ENCODE data around the gene ZBTB9.
A peak's percentile ranks its signal among the peaks of the same experiment; 100 is the strongest.

Gene ZBTB9

DNA sequence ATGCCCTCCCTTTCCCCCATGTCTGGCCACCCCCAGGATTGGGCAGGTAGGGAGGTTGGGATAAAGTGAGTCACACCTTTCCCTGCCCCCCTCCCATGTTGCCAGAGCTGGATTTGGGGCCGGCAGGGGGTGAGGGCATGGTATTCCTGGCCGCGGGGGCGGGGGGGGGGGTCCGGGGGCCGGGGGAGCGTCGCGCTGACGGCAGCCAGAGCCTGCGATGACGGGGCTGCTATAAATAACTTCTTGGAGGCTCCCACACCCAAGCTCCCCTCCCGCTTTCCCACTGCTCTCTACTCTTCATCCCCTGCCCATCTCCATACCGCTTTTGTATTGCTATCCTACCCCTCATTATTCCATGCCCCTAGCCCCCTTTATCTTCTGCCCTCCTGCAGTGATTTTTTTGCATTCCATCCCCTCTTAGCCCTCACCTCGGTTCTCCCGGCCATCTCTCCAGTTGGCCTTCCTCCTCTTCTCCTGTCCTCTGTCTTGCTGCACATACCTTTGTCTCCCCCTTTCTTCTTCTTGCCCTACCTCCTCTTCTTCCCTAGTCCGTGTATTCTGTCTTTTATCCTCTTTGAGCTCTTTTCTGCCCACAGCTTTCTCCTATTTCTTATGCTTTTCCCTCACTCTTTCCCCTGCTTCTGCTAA, 20.7 kb upstream of the ZBTB9 start:
- DNase-seq = peak; percentile 31

DNA sequence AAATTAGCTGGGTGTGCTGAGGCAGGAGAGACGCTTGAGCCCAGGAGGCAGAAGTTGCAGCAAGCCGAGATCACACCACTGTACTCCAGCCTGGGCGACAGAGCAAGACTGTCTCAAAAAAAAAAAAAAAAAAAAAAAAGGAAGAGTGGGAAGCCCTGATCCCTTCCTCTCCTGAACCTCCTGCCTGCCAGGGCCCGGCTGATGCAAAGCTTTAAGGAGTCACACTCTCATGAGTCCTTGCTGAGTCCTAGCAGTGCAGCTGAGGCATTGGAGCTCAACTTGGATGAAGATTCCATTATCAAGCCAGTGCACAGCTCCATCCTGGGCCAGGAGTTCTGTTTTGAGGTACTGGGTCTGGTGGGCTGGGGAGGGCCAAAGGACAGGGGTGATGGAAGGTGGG, 19.4 kb upstream of the ZBTB9 start:
- no peak for DNase-seq

DNA sequence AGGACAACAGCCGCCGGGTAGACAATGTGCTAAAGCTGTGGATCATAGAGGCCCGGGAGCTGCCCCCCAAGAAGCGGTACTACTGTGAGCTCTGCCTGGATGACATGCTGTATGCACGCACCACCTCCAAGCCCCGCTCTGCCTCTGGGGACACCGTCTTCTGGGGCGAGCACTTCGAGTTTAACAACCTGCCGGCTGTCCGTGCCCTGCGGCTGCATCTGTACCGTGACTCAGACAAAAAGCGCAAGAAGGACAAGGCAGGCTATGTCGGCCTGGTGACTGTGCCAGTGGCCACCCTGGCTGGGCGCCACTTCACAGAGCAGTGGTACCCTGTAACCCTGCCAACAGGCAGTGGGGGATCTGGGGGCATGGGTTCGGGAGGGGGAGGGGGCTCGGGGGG, 16.7 kb upstream of the ZBTB9 start:
- DNase-seq = no peak

DNA sequence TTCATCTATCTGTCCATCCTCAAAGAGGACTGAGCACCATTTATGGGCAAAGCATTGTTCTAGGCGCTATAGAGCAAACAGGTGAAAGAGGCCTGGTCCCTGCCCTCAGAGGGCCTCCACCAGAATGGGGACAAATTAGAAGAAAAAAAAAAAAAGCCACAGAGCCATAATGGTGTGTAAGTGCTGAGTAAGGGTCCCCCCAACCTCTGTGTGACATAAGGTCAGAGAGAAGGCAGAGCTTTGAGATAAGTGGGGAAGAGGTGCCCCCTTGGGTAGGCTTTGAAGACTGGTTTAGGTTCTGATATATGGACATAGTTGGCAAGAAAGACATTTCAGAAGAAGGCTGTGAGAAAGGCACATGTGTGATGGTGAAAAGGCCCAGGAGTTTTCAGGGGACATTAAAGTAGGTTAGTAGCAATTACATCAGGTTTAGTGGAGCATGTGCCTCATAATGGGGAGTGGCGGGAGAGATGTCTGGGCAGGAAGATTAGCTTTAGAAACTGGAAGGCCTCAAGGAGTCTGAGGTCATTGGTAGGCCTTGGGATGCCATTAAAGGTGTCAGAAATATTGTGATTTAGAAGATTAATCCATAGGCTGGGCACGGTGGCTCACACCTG, 15.3 kb upstream of the ZBTB9 start:
- no peak for DNase-seq

DNA sequence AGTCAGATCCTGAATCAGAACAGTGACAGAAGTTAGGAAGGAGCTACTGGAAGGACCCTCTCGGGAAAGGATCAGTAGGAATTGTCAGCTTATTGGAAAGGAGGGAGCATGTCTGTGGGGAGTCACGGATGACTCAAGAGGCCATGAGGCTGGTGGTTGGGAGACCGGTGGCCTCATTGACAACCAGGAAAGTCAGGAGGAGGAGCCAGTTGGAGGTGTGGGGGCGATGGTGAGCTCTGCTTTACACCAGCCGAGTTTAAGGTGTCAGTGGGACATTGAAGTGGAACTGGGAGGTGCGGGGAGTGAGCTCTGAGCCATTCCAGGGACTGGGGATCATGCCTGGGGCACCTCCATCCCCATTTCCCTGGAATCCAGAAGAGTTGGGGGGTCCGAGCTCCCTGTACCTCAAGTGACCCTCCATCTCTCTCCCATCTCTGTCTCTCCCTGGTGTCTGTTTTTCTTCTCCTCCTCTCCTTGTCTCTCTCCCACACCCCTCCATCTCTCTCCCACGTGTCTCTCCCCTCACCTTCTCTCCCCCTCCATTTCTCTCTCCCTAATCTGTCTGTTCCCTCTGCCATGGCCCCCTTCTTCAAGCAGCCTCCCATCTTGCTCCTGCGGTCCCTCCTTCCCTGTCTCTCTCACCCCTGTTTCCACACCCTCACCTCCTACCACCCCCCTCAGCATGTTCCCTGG, 14.3 kb upstream of the ZBTB9 start:
- no peak for DNase-seq

DNA sequence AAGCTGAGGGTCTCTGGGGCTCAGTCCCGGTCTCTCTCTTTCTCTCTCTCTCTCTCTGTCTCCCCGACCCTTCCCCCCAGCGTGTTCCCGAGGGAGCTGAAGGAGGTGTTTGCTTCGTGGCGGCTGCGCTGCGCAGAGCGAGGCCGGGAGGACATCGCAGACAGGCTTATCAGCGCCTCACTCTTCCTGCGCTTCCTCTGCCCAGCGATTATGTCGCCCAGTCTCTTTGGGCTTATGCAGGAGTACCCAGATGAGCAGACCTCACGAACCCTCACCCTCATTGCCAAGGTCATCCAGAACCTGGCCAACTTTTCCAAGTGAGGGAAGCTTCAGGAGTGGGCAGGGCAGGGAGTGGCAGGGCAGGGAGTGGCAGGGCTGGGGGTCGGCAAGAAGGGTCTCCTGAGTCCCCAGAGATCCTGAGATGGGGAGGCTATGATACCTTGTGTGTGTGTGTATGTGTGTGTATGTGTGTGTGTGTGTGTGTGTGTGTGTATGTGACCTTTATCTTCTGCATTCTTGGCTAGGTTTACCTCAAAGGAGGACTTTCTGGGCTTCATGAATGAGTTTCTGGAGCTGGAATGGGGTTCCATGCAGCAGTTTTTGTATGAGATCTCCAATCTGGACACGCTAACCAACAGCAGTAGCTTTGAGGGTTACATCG, 13.6 kb upstream of the ZBTB9 start:
- DNase-seq = no peak

DNA sequence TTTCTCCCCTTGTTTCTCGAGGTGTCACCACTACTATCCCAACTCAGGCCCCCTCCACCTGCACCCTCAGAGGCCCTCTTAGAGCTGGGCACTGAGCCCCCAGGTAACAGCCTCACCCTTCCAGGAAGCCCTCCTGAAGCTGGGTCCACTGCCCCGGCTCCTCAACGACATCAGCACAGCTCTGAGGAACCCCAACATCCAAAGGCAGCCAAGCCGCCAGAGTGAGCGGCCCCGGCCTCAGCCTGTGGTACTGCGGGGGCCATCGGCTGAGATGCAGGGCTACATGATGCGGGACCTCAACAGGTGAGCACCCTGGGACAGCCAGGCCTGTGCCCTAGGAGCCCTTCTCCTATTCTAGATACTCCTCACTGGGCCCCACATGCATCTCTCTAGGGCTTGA, 12.9 kb upstream of the ZBTB9 start:
- no peak for DNase-seq

DNA sequence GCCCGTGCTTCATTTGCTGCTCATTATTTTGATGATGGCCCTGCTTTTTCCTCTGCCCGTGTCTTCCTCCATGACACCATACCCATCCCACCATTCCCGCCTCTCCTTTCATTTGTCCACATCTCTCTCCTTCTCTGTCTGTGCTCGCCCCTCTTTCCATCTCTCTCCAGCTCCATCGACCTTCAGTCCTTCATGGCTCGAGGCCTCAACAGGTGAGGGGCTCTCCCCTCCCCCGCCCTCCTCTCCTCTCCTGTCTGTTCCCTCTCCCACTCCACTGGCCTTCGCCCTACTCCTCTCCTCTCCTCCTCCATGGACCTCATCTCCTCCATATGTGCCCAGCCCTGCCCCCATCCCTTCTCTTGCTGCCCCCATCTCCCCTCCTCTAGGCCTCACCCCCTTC, 12.1 kb upstream of the ZBTB9 start:
- no peak for DNase-seq

DNA sequence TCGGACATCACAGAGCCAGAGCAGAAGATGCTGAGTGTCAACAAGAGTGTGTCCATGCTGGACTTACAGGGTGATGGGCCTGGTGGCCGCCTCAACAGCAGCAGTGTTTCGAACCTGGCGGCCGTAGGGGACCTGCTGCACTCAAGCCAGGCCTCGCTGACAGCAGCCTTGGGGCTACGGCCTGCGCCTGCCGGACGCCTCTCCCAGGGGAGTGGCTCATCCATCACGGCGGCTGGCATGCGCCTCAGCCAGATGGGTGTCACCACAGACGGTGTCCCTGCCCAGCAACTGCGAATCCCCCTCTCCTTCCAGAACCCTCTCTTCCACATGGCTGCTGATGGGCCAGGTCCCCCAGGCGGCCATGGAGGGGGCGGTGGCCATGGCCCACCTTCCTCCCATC, 11.4 kb upstream of the ZBTB9 start:
- DNase-seq = no peak

DNA sequence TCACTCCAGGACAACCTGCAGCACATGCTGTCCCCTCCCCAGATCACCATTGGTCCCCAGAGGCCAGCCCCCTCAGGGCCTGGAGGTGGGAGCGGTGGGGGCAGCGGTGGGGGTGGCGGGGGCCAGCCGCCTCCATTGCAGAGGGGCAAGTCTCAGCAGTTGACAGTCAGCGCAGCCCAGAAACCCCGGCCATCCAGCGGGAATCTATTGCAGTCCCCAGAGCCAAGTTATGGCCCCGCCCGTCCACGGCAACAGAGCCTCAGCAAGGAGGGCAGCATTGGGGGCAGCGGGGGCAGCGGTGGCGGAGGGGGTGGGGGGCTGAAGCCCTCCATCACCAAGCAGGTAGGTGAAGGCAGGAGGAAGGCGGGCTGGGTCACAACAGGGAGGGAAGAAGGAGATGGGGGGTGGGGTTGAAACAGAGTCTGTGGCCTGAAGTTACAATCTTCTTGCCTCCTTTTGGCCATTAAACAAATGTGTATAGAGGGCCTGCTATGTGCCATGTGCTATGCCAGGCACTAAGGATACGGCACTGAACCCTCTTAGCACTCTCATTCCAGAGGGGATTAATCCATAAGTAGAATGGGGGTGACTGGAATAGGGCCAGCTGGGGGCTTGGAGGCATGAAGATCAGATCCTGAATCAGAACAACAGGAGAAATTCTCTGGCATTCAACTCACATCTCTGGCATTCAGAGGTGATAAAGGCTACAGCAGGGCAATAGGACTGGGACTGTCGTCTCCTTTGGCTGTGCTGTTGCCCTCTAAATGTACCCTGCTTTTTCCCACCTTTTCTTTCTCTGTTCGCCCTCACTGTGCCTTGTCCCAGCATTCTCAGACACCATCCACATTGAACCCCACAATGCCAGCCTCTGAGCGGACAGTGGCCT, 10.5 kb upstream of the ZBTB9 start:
- DNase-seq = no peak

DNA sequence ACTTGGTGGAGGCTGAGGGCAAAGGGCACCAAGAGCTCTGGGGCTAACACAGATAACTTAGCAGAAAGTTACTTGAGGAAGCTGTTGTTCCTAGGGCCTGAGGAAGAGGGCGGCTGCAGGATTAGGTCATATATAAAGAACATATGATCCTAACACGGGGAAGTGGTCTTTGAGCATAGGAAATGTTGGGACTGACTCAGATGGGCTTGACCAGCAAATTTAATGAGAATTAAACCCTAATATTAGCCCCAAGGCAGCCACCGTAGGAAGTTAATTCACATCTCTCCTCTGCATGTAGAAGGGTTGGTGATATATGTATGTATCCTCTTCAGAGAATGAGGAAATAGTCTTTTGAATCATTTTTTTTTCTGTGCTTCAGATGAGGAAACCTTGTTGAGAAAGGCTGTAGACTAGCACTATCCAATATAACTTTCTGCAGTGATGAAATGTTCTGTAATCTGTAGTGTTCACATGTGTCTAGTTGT, 9.2 kb upstream of the ZBTB9 start:
- DNase-seq = no peak

DNA sequence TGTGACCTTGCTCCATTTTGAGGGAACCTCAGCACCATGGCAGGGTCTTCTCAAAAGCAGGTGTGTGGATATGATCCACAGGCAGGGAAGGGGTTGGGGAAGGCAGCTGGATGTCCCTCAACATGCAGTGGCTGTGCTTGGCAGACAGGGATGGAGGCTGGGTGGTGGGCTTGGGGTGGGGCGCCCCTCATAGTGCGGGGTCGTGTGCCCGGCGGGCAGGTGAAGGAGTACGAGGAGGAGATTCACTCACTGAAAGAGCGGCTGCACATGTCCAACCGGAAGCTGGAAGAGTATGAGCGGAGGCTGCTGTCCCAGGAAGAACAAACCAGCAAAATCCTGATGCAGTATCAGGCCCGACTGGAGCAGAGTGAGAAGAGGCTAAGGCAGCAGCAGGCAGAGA, 8.0 kb upstream of the ZBTB9 start:
- DNase-seq = no peak

DNA sequence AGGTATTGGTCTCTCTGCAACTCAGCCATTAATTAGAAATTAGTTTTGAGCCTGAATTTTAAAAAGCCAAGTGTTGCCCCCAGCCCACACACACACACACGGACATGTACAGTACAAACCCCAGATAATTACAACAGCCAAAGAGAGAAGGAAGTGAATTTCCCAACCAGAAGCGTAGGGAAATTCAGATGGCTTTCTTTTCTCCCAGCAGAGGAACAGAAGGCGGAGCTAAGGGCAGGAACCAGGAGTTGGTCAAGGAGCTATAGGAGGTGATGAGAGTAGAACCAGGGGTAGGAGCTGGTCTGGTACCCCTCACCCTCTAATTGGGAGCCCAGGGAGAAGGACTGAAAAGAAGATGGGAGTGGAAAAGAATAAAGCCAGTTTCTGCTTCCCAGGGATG, 3.9 kb upstream of the ZBTB9 start:
- no peak for DNase-seq

DNA sequence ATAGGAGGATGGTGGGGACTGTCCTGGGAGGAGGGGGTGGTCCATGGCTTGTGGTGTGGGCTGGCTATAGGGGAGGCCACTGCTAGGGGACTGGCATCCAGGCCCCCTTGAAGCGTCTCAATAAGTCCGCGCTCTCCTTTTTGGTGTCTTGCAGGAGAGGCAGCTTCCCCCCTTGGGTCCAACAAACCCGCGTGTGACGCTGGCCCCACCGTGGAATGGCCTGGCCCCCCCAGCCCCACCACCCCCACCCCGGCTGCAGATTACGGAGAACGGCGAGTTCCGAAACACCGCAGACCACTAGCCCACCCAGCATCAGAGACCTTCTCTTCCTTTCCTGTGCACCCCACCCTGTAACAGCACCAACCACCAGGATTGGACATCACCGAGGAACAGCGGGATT, 2.8 kb upstream of the ZBTB9 start:
- no peak for DNase-seq

DNA sequence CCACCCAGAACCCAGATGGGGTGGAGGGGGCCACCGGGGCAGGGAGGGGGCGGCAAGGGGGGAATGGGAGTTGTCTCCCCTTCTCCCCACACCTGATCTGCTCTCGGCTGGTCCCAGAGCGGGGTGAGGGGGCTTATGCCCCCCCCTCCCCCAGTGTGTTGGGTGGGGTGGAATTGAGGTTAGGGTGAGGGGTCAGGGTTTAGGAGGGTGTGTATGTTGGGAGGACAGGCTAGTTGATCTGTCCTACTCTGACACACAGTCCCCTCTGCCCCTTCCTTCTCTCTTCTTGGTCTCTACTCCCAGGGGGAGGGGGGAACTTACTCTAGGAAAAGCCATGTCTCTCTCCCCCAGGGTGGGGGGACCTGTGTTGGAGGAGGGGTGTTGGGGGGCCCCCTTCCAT, 1.9 kb upstream of the ZBTB9 start:
- DNase-seq = no peak

DNA sequence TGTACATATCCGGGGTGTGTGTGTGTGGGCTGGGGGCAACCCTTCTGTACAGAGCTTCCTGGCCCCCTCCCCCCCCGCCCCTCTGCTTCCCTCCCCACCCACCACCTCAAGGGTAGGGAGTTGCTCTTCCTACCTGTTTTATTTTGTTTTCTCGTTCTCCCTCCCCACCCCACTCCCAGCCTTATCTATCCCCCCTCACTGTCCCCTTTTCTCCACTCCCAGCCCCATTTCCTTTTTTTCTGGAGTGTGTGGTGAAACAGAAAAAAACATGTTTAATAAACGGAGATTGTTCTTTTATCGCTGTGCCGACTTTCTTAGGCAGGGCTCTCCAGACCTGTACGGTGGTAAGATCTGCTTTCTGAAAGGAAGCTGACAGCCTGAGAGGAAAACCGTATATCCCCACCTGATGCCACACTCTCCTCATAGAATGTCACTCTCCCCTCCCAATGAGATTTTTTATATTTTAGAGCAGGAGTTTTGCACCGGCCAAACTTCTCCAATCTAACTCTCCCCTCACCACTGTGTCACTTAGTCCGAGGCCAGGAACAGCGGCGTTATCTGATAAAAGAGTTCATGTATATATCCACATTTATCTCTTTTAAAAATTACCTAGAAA, 875 bp upstream of the ZBTB9 start:
- DNase-seq = no peak

DNA sequence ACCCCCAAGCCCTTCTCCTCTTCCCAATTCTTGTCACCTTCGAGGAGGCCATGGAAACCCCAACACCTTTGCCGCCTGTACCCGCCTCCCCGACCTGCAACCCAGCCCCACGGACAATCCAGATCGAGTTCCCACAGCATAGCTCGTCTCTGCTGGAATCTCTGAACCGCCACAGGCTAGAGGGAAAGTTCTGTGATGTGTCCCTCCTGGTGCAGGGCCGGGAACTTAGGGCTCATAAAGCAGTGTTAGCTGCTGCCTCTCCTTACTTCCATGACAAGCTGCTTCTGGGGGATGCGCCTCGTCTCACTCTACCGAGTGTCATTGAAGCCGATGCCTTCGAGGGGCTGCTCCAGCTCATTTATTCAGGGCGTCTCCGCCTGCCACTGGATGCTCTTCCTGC, 675 bp downstream of the ZBTB9 start:
- no peak for DNase-seq

DNA sequence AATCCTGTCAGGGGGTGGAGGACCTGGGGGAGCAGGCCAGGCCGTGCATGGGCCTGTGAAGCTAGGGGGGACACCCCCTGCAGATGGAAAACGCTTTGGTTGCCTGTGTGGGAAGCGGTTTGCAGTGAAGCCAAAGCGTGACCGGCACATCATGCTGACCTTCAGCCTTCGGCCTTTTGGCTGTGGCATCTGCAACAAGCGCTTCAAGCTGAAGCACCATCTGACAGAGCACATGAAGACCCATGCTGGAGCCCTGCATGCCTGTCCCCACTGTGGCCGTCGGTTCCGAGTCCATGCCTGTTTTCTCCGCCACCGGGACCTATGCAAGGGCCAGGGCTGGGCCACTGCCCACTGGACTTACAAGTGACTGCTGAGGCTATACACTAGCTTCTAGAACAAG, 1.8 kb downstream of the ZBTB9 start:
- DNase-seq = no peak

DNA sequence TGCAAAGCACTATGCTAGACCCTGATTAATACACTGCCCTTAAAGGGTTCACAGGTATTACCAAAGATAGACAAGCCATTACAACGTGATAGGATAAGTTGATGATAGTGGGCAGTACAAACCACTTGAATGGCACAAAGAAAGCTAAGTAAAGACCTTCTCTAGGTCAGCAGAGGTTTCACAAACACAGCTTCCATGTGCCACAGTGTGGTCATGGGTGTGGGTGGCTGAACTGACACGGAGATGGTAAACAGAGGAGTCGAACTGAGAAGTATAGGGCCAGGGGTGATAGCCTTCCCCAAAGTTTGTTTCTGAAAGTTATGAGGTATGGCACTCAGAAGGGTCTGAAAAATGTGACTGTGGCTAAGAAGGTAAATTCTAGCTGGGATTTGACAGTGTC, 4.3 kb downstream of the ZBTB9 start:
- no peak for DNase-seq

DNA sequence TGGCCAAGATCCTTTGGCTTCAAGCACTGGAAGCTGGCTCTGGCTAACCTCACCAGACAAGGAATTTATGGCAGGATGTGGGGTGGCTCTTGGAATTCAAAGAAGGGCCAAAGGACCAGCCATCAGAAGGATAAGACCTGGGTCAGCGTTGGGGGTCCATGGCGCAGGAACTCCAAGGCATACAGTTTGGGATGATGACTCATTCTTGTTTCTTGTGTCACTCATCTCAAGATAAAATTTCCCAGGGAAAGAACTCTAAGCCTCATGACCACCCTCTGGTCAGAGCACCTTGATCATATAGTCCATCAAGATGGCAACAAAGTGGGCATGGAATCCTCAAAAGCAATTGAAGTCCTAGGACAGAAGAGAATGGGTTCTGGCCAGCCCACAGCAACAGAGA, 4.8 kb downstream of the ZBTB9 start:
- DNase-seq = no peak

DNA sequence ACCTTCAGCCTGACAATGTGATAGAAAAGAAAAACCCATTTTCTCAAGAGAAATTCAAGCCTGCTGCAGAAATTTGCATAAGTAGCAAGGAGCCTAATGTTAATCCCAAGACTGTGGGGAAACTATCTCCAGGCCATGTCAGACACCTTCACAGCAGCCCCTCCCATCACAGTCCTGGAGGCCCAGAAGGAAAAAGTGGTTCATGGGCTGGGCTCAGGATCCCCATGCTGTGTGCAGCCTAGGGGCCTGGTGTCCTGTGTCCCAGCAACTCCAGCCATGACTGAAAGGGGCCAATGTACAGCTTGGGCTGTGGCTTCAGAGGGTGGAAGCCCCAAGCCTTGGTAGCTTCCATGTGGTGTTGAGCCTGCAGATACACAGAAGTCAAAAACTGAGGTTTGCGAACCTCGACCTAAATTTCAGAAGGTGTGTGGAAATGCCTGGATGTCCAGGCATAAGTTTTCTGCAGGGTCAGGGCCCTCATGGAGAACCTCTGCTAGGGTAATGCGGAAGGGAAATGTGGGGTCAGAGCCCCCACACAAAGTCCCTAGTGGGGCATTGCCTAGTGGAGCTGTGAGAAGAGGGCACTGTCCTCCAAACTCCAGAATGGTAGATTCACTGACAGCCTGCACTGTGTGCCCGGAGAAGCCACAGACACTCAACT, 11.8 kb downstream of the ZBTB9 start:
- DNase-seq = no peak

DNA sequence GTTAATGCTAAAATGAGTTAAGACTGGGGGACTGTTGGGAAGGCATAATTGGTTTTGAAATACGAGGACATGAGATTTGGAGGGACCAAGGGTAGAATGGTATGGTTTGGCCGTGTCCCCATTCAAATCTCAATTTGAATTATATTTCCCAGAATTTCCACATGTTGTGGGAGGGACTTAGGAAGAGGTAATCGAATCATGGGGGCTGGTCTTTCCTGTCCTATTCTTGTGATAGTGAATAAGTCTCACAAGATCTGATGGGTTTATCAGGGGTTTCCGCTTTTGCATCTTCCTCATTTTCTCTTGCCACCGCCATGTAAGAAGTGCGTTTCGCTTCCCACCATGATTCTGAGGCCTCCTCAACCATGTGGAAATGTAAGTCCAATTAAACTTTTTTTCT, 12.7 kb downstream of the ZBTB9 start:
- no peak for DNase-seq
